ENCODE results near the gene TUNAR.

GRCh38 chr14:95862243-95862642, 14.4 kb upstream of the TUNAR start:
- no peak for TF ChIP-seq EZH2 (IDR thresholded peaks at IDR 0.05; ENCODE audit: low read length, unreplicated experiment)
- TF ChIP-seq CTCF (conservative IDR thresholded peaks at IDR 0.05; ENCODE audit: low read depth, low read length), result no peak

Data from PC-3 (cell line).